WTC11 (cell line): ENCODE results near the gene KRTAP10-4. TPM values are rescaled to one million over a fixed set of nuclear protein-coding genes. Genes with fewer than 3 reads are reported as not detected.
"Not testable (repeated sequence)": the region's sequence is repeated elsewhere in the genome, so short reads cannot be mapped to it uniquely, and the experiment has no call there.

ENCODE experiments used
- ATAC-seq: fragments of 200-7000 bp; cut with Tn5 transposase; 2 replicates; pipeline ENCODE4 v1.10.0; 2021; ENCODE audit warnings: mild to moderate bottlenecking, moderate library complexity
- CTCF ChIA-PET: fragments of 300-600 bp; sonication (Branson Sonifier 250); formaldehyde crosslinking; loops from one replicate; lab custom pipeline; 2021; ENCODE audit warnings: antibody characterized with exemption; lab: Charles Lee
- POLR2A ChIA-PET: fragments of 350-600 bp; sonication (Branson Sonifier 250); formaldehyde crosslinking; loops from one replicate; lab custom pipeline; 2021; ENCODE audit warnings: antibody characterized with exemption; lab: Charles Lee
- DNase-seq: peaks from one replicate; pipeline ENCODE4 v3.0.0; 2021; ENCODE audit warnings: low spot score
- H3K27ac Mint-ChIP-seq: 2 replicates; pipeline ENCODE4 v1.8.0; 2021; ENCODE audit warnings: mixed read lengths
- H3K27me3 Mint-ChIP-seq: 2 replicates; pipeline ENCODE4 v1.8.0; 2021; ENCODE audit warnings: low read depth, mild to moderate bottlenecking, moderate library complexity, mixed read lengths
- H3K36me3 Mint-ChIP-seq: 2 replicates; pipeline ENCODE4 v1.8.0; 2021; ENCODE audit warnings: mixed read lengths
- H3K4me1 Mint-ChIP-seq: 2 replicates; pipeline ENCODE4 v1.8.0; 2022; ENCODE audit warnings: mixed read lengths
- H3K4me3 Mint-ChIP-seq: 2 replicates; pipeline ENCODE4 v1.8.0; 2021; ENCODE audit warnings: mild to moderate bottlenecking, moderate library complexity, mixed read lengths
- H3K9me3 Mint-ChIP-seq: 2 replicates; pipeline ENCODE4 v1.8.0; 2021; ENCODE audit warnings: mixed read lengths
- EMX1 ChIP-seq: fragments of 250-450 bp; sonication (Bioruptor Pico); IDR thresholded peaks from 2 replicates; pipeline ENCODE4 v1.8.0; 2021; ENCODE audit warnings: mild to moderate bottlenecking
- GABPB1 ChIP-seq: sonication (generic); formaldehyde crosslinking; IDR thresholded peaks from 2 replicates; pipeline ENCODE4 v1.8.1; 2023; ENCODE audit warnings: mild to moderate bottlenecking, missing genetic modification reagents
- JUN ChIP-seq: sonication (generic); formaldehyde crosslinking; IDR thresholded peaks from 2 replicates; pipeline ENCODE4 v1.8.0; 2023; ENCODE audit warnings: mild to moderate bottlenecking, missing genetic modification reagents
- MYBL2 ChIP-seq: sonication (generic); formaldehyde crosslinking; IDR thresholded peaks from 2 replicates; pipeline ENCODE4 v1.8.1; 2023; ENCODE audit warnings: mild to moderate bottlenecking, moderate library complexity, missing genetic modification reagents
- NR3C1 ChIP-seq: sonication (generic); formaldehyde crosslinking; conservative IDR thresholded peaks from 2 replicates; pipeline ENCODE4 v1.8.1; 2023; ENCODE audit warnings: low read depth, mild to moderate bottlenecking, missing genetic modification reagents
- ZNF138 ChIP-seq: sonication (generic); formaldehyde crosslinking; conservative IDR thresholded peaks from 2 replicates; pipeline ENCODE4 v1.8.1; 2022; ENCODE audit warnings: mild to moderate bottlenecking, moderate library complexity, missing genetic modification reagents
- ZNF232 ChIP-seq: sonication (generic); formaldehyde crosslinking; IDR thresholded peaks from 2 replicates; pipeline ENCODE4 v1.8.0; 2022; ENCODE audit warnings: mild to moderate bottlenecking, missing genetic modification reagents
- total RNA-seq: library from RNA; stranded (reverse); gene quantifications from 3 replicates; pipeline ENCODE4 v1.2.3, GENCODE V29; 2021
- TF ChIP-seq, protein P1 (sequence below): fragments of 250-450 bp; sonication (Bioruptor Pico); IDR thresholded peaks from 2 replicates; pipeline ENCODE4 v1.9.0; 2021; ENCODE audit warnings: moderate library complexity, mild to moderate bottlenecking, inconsistent platforms, borderline replicate concordance
- TF ChIP-seq, protein P2 (sequence below): sonication (generic); formaldehyde crosslinking; conservative IDR thresholded peaks from 2 replicates; pipeline ENCODE4 v1.8.1; 2023; ENCODE audit warnings: mild to moderate bottlenecking, low read depth, missing genetic modification reagents, moderate library complexity
- TF ChIP-seq, protein P3 (sequence below): sonication (generic); formaldehyde crosslinking; IDR thresholded peaks from 2 replicates; pipeline ENCODE4 v1.8.1; 2023; ENCODE audit warnings: mild to moderate bottlenecking, missing genetic modification reagents
- TF ChIP-seq, protein P4 (sequence below): sonication (generic); formaldehyde crosslinking; IDR thresholded peaks from 2 replicates; pipeline ENCODE4 v1.8.1; 2022; ENCODE audit warnings: low read depth, mild to moderate bottlenecking, moderate library complexity, missing genetic modification reagents, borderline replicate concordance
- TF ChIP-seq, protein P5 (sequence below): sonication (generic); formaldehyde crosslinking; IDR thresholded peaks from 2 replicates; pipeline ENCODE4 v1.8.1; 2023; ENCODE audit warnings: mild to moderate bottlenecking, missing genetic modification reagents, moderate library complexity
- TF ChIP-seq, protein P6 (sequence below): sonication (generic); formaldehyde crosslinking; IDR thresholded peaks from 2 replicates; pipeline ENCODE4 v1.8.0; 2023; ENCODE audit warnings: missing genetic modification reagents, mild to moderate bottlenecking, borderline replicate concordance

The KRTAP10-4 gene
- total RNA-seq, 1 experiment from 2014 or later = not detected

DNA sequence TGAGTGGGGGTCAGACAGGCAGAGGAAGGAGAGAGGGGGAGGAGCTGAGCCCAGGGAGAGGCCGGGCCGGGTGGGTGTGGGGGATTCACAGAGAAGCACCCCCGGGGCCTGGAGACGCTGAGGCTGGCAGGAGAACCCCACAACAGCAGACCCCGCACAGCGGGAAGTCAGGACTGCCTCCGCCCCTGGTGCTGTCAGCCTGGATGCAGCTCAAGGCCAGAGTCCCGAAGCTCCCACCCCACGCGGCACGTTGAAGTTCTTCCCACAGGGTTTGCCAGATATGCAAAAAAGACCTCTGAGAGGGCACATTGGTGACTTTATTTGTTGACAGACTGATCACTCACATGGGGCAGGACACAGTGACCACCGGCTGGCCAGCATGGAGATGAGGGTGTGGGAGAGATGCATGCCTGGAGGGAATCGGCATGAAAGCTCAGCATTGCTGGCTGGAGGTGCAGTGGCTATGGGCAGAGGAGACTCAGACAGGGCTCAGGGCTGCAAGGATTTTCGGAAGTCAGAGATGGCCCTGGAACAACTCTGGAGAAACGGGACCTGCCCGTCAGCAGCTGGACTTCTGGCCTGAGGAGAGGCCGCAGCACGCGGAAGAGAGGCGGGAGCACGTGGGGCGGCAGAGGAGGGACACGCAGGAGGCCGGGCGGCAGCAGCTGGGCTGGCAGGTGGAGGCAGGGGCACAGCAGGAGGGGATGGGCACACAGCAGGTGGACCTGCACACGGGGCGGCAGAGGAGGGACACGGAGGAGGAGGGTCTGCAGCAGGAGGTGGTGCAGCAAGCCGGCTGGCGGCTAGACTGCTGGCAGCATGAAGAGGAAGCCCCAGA is 15.8 kb upstream of the KRTAP10-4 start:
- Mint-ChIP-seq H3K27ac (no peak overlapping the region), H3K4me1 (peaks cover 18% of the 10 kb centered on the region), H3K27me3 (no peaks in the 10 kb centered on the region; the same call in none of the 2 replicates)
- no peak; the same call in 1 of the 2 replicates for ATAC-seq
- POLR2A ChIA-PET = no interaction called here
- no peak for DNase-seq
- no peak for TF ChIP-seq EMX1 (CRISPR knock-in tag)
- TF ChIP-seq, all 79 proteins: peak for 0
- Mint-ChIP-seq H3K4me3 (no peak overlapping the region), H3K9me3 (peaks cover 10% of the 10 kb centered on the region), H3K36me3 (no peaks in the 10 kb centered on the region)
- CTCF ChIA-PET = interaction anchor here (0.6 to 1.3 kb wide), 2 partner anchors 47 to 142 kb away, joined by 5 read pairs; no protein-coding TSS in a partner anchor

DNA sequence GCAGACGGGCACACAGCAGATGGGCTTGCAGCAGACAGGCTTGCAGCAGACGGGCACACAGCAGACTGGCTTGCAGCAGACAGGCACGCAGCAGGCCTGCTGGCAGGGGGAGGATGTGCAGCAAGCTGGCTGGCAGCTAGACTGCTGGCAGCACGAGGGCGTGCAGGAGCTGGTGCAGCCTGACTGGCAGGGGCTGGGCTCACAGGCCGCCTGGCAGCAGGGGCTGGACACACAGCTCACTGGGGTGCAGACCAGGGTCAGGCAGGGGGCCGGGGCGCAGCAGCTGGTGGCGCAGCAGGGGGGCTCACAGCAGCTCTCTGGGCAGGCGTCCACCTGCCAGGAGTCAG is 15.2 kb upstream of the KRTAP10-4 start:
- H3K27me3 Mint-ChIP-seq, H3K4me3 Mint-ChIP-seq, H3K36me3 Mint-ChIP-seq, DNase-seq, ATAC-seq, POLR2A ChIA-PET, H3K27ac Mint-ChIP-seq, H3K9me3 Mint-ChIP-seq: not testable (repeated sequence)
- CTCF ChIA-PET = interaction anchor here (1.3 kb wide), 1 partner anchor 48 kb away, joined by 5 read pairs; no protein-coding TSS in a partner anchor
- H3K4me1 Mint-ChIP-seq = peaks cover 12% of the 10 kb centered on the region

DNA sequence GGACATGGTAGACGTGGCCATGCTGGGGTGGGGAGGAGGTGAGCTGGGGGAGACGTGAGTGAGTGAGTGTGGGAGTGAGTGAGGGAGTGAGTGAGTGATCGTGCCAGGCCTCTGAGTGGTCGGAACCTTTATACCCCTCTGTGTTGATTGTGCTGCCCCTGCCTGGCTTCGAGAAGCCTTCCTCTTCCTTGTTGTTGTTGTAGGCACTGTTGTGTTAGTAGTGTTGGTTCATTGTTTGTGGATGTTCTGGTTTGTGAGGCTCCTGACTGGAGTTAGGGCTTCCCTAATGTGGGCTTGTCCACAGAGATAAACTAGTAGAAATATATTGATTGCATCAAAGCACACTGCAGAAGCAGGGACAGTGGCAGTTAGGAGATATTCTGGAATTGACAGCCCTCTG is 14.8 kb upstream of the KRTAP10-4 start, which contains the start of gene KRTAP10-3:
KRTAP10-3 (minus strand) TSS at position 101 of the 400 bp plus-strand sequence; CDS start at position 21, 80 bp downstream.
- Mint-ChIP-seq H3K4me3 (no peak within 1 kb of the TSS), H3K27ac (0 out of 2 replicates have a peak within 1 kb of the TSS, but pooled peaks have one; percentile 24), H3K36me3 (no peaks in the 10 kb centered on the region), H3K27me3 (no peaks in the 10 kb centered on the region; the same call in none of the 2 replicates), H3K4me1 (peaks cover 12% of the 10 kb centered on the region), H3K9me3 (peaks cover 10% of the 10 kb centered on the region)
- ATAC-seq = no peak
- TF ChIP-seq, protein P1, sequence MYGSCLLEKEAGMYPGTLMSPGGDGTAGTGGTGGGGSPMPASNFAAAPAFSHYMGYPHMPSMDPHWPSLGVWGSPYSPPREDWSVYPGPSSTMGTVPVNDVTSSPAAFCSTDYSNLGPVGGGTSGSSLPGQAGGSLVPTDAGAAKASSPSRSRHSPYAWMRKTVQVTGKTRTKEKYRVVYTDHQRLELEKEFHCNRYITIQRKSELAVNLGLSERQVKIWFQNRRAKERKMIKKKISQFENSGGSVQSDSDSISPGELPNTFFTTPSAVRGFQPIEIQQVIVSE (CRISPR knock-in tag) = no peak
- TF ChIP-seq, protein P2, sequence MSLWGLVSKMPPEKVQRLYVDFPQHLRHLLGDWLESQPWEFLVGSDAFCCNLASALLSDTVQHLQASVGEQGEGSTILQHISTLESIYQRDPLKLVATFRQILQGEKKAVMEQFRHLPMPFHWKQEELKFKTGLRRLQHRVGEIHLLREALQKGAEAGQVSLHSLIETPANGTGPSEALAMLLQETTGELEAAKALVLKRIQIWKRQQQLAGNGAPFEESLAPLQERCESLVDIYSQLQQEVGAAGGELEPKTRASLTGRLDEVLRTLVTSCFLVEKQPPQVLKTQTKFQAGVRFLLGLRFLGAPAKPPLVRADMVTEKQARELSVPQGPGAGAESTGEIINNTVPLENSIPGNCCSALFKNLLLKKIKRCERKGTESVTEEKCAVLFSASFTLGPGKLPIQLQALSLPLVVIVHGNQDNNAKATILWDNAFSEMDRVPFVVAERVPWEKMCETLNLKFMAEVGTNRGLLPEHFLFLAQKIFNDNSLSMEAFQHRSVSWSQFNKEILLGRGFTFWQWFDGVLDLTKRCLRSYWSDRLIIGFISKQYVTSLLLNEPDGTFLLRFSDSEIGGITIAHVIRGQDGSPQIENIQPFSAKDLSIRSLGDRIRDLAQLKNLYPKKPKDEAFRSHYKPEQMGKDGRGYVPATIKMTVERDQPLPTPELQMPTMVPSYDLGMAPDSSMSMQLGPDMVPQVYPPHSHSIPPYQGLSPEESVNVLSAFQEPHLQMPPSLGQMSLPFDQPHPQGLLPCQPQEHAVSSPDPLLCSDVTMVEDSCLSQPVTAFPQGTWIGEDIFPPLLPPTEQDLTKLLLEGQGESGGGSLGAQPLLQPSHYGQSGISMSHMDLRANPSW (CRISPR knock-in tag) = no peak
- TF ChIP-seq, protein P3, sequence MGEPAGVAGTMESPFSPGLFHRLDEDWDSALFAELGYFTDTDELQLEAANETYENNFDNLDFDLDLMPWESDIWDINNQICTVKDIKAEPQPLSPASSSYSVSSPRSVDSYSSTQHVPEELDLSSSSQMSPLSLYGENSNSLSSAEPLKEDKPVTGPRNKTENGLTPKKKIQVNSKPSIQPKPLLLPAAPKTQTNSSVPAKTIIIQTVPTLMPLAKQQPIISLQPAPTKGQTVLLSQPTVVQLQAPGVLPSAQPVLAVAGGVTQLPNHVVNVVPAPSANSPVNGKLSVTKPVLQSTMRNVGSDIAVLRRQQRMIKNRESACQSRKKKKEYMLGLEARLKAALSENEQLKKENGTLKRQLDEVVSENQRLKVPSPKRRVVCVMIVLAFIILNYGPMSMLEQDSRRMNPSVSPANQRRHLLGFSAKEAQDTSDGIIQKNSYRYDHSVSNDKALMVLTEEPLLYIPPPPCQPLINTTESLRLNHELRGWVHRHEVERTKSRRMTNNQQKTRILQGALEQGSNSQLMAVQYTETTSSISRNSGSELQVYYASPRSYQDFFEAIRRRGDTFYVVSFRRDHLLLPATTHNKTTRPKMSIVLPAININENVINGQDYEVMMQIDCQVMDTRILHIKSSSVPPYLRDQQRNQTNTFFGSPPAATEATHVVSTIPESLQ (CRISPR knock-in tag) = no peak
- TF ChIP-seq, protein P4, sequence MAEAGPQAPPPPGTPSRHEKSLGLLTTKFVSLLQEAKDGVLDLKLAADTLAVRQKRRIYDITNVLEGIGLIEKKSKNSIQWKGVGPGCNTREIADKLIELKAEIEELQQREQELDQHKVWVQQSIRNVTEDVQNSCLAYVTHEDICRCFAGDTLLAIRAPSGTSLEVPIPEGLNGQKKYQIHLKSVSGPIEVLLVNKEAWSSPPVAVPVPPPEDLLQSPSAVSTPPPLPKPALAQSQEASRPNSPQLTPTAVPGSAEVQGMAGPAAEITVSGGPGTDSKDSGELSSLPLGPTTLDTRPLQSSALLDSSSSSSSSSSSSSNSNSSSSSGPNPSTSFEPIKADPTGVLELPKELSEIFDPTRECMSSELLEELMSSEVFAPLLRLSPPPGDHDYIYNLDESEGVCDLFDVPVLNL = no peak
- TF ChIP-seq NR3C1 (CRISPR knock-in tag) = no peak
- TF ChIP-seq, protein P5, sequence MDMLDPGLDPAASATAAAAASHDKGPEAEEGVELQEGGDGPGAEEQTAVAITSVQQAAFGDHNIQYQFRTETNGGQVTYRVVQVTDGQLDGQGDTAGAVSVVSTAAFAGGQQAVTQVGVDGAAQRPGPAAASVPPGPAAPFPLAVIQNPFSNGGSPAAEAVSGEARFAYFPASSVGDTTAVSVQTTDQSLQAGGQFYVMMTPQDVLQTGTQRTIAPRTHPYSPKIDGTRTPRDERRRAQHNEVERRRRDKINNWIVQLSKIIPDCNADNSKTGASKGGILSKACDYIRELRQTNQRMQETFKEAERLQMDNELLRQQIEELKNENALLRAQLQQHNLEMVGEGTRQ (CRISPR knock-in tag) = no peak
- no peak for TF ChIP-seq ZNF232 (CRISPR knock-in tag)
- TF ChIP-seq, protein P6, sequence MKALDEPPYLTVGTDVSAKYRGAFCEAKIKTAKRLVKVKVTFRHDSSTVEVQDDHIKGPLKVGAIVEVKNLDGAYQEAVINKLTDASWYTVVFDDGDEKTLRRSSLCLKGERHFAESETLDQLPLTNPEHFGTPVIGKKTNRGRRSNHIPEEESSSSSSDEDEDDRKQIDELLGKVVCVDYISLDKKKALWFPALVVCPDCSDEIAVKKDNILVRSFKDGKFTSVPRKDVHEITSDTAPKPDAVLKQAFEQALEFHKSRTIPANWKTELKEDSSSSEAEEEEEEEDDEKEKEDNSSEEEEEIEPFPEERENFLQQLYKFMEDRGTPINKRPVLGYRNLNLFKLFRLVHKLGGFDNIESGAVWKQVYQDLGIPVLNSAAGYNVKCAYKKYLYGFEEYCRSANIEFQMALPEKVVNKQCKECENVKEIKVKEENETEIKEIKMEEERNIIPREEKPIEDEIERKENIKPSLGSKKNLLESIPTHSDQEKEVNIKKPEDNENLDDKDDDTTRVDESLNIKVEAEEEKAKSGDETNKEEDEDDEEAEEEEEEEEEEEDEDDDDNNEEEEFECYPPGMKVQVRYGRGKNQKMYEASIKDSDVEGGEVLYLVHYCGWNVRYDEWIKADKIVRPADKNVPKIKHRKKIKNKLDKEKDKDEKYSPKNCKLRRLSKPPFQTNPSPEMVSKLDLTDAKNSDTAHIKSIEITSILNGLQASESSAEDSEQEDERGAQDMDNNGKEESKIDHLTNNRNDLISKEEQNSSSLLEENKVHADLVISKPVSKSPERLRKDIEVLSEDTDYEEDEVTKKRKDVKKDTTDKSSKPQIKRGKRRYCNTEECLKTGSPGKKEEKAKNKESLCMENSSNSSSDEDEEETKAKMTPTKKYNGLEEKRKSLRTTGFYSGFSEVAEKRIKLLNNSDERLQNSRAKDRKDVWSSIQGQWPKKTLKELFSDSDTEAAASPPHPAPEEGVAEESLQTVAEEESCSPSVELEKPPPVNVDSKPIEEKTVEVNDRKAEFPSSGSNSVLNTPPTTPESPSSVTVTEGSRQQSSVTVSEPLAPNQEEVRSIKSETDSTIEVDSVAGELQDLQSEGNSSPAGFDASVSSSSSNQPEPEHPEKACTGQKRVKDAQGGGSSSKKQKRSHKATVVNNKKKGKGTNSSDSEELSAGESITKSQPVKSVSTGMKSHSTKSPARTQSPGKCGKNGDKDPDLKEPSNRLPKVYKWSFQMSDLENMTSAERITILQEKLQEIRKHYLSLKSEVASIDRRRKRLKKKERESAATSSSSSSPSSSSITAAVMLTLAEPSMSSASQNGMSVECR (CRISPR knock-in tag) = no peak
- no peak for TF ChIP-seq MYBL2 (CRISPR knock-in tag)
- TF ChIP-seq GABPB1 (CRISPR knock-in tag) = no peak
- no peak for TF ChIP-seq ZNF138 (CRISPR knock-in tag)
- TF ChIP-seq JUN (CRISPR knock-in tag) = no peak
- ChIA-PET CTCF (no interaction called here), POLR2A (no interaction called here)
- no peak for DNase-seq
